T-helper 2 cell treated with Interferon-gamma antibody and Interleukin-4, amounts not matched to agents 100 ng/mL and 5 ng/mL, for 36 hours (primary cell): ENCODE measurements around the gene CNTN2. TPM values are rescaled to one million over a fixed set of nuclear protein-coding genes. Genes with fewer than 3 reads are reported as not detected.

Experiments
- intact Hi-C: fragments of 100-400 bp; cut with micrococcal nuclease; formaldehyde crosslinking; loops from one replicate; pipeline ENCODE4 v1.15.1; 2023
- total RNA-seq: library from RNA; stranded (reverse); gene quantifications from 2 replicates; pipeline ENCODE4 v1.2.3, GENCODE V29; 2022

The CNTN2 gene
- total RNA-seq, 1 donor from 2014 or later = not detected

DNA sequence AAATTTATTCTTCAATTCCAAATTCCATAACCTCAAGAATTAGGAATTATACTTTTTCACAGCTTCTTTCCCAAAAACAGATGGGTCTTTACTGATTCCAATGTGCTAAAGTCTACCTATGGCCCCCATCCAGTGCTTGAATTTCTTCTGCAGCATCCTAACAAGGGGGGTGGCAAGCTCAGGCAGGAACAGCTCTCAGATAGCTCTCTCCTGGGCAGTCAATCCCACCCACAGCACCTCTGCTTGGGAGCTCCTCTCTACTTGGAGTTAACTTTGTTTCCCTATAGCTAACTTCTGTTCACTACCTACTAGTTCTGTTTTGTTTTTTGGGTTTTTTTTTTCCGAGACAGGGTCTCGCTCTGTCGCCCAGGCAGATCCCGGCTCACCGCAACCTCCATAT lies 66.7 kb downstream of the CNTN2 start:
- intact Hi-C loops = no loop called here

DNA sequence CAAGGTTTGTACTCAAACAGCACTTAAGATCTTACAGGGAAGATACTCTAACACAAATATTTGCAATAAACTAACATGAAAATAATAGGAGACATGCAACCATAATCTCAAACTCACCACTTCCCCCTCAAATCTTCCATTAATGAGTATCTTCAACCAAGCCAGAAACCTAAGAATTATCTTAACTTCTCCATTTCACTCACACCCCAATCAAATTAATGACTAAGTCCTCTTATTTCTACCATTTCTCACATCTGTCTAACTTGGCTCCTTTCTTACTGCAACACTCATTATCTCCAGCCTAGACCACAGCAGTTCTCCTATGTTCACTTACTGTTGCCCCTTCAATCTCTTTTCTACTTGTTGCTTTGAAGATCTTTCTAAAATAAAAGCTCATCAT lies 68.3 kb downstream of the CNTN2 start:
- intact Hi-C loops = no loop called here

DNA sequence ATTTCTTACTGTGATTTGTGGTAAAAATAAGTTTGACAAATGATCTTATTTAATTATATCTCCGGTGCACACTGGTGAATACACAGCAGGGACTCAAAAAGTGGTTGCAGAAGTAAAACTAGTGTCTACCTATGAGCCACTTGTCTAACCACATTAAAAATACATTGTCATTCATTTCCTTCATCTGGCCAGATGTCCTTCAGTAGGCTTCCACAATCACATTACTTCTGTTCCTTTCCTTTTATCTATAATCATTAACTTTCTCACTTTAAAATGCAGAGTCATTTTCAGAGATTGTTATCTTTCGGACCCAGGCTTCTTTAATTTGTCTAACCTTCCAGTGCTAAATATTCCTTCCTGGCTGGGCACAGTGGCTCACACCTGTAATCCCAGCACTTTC lies 75.7 kb downstream of the CNTN2 start:
- intact Hi-C loops = no loop called here

DNA sequence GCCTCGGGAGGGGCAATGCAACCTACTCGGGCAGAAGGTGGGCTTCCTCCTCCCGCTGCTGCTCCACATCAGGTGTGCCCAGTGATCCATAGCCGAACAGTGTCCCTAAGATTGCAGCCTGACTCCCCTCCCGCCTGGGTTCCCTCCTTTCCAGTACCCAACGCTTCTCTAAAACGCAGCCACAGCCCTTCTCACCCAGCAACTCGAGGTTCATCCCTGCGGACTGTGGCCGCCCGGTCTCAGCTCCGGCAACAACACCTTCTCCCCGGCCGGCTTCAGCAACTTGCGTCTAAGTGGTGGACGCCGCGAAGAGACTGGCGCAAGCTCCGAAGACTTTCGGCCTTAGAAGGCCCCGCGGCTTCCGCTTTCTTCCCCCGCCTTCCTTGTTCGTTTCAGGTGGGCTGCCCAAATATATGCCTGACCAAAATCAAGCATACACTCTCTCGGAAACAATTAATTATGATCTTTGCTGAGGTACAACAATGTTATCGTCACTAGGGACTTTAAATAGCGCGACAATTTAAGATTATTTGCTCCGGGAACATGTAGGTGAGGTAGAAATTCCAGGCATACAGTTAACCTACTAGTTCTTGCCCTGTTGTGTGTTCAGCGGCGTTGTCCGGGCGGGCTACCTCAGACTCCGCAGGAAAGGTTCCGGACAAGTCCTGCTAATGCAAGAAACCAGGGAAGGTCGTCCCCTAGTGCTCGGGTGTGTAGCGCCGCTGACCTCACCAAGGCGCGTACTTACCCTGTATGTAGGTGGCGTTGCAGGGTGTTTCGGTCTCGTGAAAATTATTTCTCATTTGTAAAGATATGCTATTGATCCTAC lies 78.9 kb downstream of the CNTN2 start, which contains the start of gene RBBP5:
RBBP5 (minus strand) TSS at position 319 of the 829 bp plus-strand sequence; CDS start at position 214, 105 bp downstream.
- intact Hi-C loops = loop anchor here (1.0 to 5.0 kb wide), 7 partner anchors 89 to 1325 kb away; partner anchors contain the start of genes DSTYK, ELK4, PPP1R15B and TMCC2

DNA sequence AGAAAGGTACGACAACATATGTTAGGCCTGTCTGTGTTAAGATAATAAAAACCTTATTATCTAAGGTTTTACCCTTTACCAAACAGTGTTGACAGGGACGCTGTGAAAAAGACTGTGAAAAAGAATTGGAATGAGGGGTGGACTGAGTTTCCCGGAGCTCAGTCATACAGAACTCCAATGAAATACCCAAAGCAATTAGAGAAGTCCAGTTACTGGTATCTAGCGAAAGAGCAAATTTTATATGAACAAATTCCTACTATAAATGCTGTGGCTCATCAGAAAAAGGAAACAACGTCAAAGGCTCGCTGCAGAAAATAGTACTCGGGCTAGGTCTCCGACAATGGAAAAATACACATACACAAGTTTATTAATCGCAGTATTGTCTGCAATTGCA lies 79.5 kb downstream of the CNTN2 start:
- intact Hi-C loops = loop anchor here (1.0 to 5.0 kb wide), 7 partner anchors 89 to 1325 kb away; partner anchors contain the start of genes DSTYK, ELK4, PPP1R15B and TMCC2

DNA sequence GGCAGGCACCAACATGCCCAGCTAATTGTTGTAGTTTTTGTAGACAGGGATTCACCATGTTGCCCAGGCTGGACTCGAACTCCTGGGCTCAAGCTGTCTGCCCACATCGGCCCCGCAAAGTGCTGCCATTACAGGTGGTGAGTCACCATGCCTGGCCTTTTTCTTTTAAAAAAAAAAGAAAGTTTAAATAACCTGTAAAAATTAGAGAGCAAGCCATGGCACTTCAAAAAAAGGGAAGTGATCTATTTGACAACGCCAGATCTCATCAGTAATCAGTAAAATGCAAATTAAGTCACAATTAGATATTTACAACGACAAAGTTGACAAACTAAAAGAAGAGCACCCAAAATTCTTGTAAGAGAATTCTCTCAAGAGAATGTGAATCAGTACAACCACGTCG lies 81.7 kb downstream of the CNTN2 start:
- intact Hi-C loops = loop anchor here (5.0 kb wide), 4 partner anchors 103 to 1327 kb away; partner anchors contain the start of genes ELK4, PPP1R15B, TMCC2 and ZBED6

DNA sequence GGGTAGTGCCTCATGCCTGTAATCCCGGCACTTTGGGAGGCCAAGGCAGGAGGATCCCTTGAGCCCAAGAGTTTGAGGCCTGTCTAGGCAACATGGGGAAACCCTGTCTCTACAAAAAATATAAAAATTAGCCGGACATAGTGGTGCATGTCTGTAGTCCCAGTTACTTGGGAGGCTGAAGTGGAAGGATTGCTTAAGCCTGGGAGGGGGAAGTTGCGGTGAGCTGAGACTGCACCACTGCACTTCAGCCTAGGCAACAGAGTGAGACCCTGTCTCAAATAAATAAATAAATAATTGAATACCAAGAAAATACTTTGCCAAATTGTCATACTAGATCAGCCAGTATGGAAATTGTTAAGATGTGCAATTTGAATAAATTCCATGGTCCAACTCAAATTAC lies 84.6 kb downstream of the CNTN2 start:
- intact Hi-C loops = no loop called here

Other genes starting within 250 kb of the CNTN2 start
- gene NFASC, start 172.3 kb upstream of the CNTN2 start, total RNA-seq = 0.07 TPM in 1 of 2 replicates, not detected in the other
- gene TMEM81, start 41.2 kb downstream of the CNTN2 start, total RNA-seq = 2.9 and 3.5 TPM in 2 replicates
- gene RBBP5, start 78.8 kb downstream of the CNTN2 start, total RNA-seq = 22.4 and 23.4 TPM in 2 replicates
- gene DSTYK, start 168.5 kb downstream of the CNTN2 start, total RNA-seq = 8.4 and 8.7 TPM in 2 replicates
- 0.98 and 1.0 TPM in 2 replicates for gene TMCC2, start 184.7 kb downstream of the CNTN2 start, total RNA-seq